ENCODE results near the gene KIR3DL3. TPM values are rescaled to one million over a fixed set of nuclear protein-coding genes. Genes with fewer than 3 reads are reported as not detected.

KIR3DL3 gene
- total RNA-seq, 1 experiment from 2014 or later, result not detected

Other genes starting within 250 kb of the KIR3DL3 start
- gene LAIR2, start 221.6 kb upstream of the KIR3DL3 start, total RNA-seq (2014; rRNA removed; shearing (Covaris generic)), result not detected in 2 replicates
- gene LILRA2, start 150.7 kb upstream of the KIR3DL3 start, total RNA-seq (2014; rRNA removed; shearing (Covaris generic)), result not detected in 2 replicates
- not detected in 2 replicates for gene LILRA1, start 130.8 kb upstream of the KIR3DL3 start, total RNA-seq (2014; rRNA removed; shearing (Covaris generic))
- gene LILRB1, start 94.0 kb upstream of the KIR3DL3 start, total RNA-seq (2014; rRNA removed; shearing (Covaris generic)), result not detected in 2 replicates
- not detected in 2 replicates for gene LILRB4, start 61.5 kb upstream of the KIR3DL3 start, total RNA-seq (2014; rRNA removed; shearing (Covaris generic))
- not detected in 2 replicates for gene KIR2DL3, start 14.1 kb downstream of the KIR3DL3 start, total RNA-seq (2014; rRNA removed; shearing (Covaris generic))
- gene KIR2DL1, start 45.4 kb downstream of the KIR3DL3 start, total RNA-seq (2014; rRNA removed; shearing (Covaris generic)), result not detected in 2 replicates
- not detected in 2 replicates for gene KIR2DL4, start 79.2 kb downstream of the KIR3DL3 start, total RNA-seq (2014; rRNA removed; shearing (Covaris generic))
- gene KIR3DL1, start 92.0 kb downstream of the KIR3DL3 start, total RNA-seq (2014; rRNA removed; shearing (Covaris generic)), result not detected in 2 replicates
- gene KIR2DS4, start 108.2 kb downstream of the KIR3DL3 start, total RNA-seq (2014; rRNA removed; shearing (Covaris generic)), result not detected in 2 replicates
- not detected in 2 replicates for gene KIR3DL2, start 126.0 kb downstream of the KIR3DL3 start, total RNA-seq (2014; rRNA removed; shearing (Covaris generic))
- not detected in 2 replicates for gene FCAR, start 149.8 kb downstream of the KIR3DL3 start, total RNA-seq (2014; rRNA removed; shearing (Covaris generic))
- not detected in 2 replicates for gene NCR1, start 181.7 kb downstream of the KIR3DL3 start, total RNA-seq (2014; rRNA removed; shearing (Covaris generic))
- gene NLRP7, start 223.1 kb downstream of the KIR3DL3 start, total RNA-seq (2014; rRNA removed; shearing (Covaris generic)), result 0.02 TPM in 1 of 2 replicates, not detected in the other
- gene NLRP2, start 241.9 kb downstream of the KIR3DL3 start, total RNA-seq (2014; rRNA removed; shearing (Covaris generic)), result not detected in 2 replicates

Data from SJCRH30 (cell line).